ENCODE measurements around the gene CCN2.

CCN2 gene

DNA sequence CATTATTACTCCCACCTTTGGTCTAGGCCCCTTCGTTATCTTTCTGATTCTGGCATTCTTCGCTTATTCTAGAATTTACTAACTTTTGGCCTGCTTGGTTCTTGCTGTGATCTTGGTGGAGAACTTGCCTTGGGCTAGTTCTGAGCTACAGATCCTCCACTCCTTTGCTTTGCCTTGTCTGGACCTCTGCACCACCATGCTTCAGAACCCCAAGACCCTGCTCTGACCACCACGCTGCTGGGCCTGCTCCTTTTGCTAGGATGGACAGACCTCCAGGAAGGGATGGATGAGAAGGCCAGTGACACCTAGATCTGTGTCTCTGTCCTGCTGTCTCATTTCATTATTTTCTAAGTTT is 30.4 kb upstream of the CCN2 start:
- H3K4me1 ChIP-seq (ENCODE audit: insufficient read depth, poor library complexity, severe bottlenecking) = no peaks in the 10 kb centered on the region
- TF ChIP-seq, protein P1, sequence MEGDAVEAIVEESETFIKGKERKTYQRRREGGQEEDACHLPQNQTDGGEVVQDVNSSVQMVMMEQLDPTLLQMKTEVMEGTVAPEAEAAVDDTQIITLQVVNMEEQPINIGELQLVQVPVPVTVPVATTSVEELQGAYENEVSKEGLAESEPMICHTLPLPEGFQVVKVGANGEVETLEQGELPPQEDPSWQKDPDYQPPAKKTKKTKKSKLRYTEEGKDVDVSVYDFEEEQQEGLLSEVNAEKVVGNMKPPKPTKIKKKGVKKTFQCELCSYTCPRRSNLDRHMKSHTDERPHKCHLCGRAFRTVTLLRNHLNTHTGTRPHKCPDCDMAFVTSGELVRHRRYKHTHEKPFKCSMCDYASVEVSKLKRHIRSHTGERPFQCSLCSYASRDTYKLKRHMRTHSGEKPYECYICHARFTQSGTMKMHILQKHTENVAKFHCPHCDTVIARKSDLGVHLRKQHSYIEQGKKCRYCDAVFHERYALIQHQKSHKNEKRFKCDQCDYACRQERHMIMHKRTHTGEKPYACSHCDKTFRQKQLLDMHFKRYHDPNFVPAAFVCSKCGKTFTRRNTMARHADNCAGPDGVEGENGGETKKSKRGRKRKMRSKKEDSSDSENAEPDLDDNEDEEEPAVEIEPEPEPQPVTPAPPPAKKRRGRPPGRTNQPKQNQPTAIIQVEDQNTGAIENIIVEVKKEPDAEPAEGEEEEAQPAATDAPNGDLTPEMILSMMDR (IDR thresholded peaks at IDR 0.05; ENCODE audit: poor library complexity, severe bottlenecking) = no peak

DNA sequence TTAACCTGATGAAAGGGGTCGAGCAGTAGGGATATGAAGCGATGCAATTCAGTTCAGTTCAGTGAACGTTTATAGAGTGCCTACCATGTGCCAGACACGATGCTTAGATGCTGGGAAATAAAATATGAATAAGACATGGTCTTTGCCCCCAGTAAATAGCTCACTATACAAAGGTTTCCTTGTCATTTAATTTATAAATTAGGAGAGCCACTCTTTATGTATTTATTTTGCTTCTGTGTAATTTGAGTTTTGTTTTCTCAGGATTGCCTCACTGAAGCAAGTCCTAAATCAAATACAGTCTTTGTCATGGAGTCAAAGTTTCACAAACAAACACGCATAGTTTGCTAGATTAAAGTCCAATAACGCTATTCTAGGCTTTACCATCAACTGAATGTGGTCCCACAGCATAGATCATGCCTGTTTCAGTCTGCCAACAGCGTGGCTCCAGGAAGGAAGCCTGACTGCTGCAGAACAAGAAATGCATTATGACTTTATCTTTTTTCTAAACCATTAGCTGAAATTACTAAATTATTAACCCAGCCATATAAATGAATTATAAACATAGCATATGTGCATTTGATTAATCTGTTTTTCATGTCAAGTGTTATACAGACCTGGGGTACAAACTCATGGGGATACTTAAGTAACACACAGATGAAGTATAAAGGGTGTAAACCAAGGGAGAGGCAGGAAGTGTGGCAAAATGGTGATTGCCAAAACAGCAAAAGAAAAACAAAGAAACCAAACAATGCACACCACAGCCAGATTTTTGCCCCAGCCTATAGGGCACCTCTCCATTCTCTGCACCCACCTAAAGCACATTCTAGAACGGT is 29.8 kb upstream of the CCN2 start:
- Histone ChIP-seq H3K4me3 (ENCODE audit: severe bottlenecking) (no peak overlapping the region), H3K36me3 (ENCODE audit: low read depth) (no peaks in the 10 kb centered on the region), H3K27ac (ENCODE audit: poor library complexity, severe bottlenecking) (no peak overlapping the region), H3K27me3 (ENCODE audit: insufficient read depth, poor library complexity, severe bottlenecking) (no peaks in the 10 kb centered on the region), H3K9me3 (ENCODE audit: severe bottlenecking) (no peaks in the 10 kb centered on the region), H3K4me1 (ENCODE audit: insufficient read depth, poor library complexity, severe bottlenecking) (no peaks in the 10 kb centered on the region)
- DNase-seq (ENCODE audit: low spot score) (no peak), ATAC-seq (ENCODE audit: low read depth) (no peak)
- TF ChIP-seq, protein P1 (IDR thresholded peaks at IDR 0.05; ENCODE audit: poor library complexity, severe bottlenecking) = no peak

More for the DNA sequence above, 30.4 kb upstream of the CCN2 start:
- Histone ChIP-seq H3K27me3 (ENCODE audit: insufficient read depth, poor library complexity, severe bottlenecking) (no peaks in the 10 kb centered on the region), H3K9me3 (ENCODE audit: severe bottlenecking) (no peaks in the 10 kb centered on the region), H3K4me3 (ENCODE audit: severe bottlenecking) (no peak overlapping the region), H3K27ac (ENCODE audit: poor library complexity, severe bottlenecking) (no peak overlapping the region), H3K36me3 (ENCODE audit: low read depth) (no peaks in the 10 kb centered on the region)
- no peak for ATAC-seq (ENCODE audit: low read depth)
- DNase-seq (ENCODE audit: low spot score) = no peak

DNA sequence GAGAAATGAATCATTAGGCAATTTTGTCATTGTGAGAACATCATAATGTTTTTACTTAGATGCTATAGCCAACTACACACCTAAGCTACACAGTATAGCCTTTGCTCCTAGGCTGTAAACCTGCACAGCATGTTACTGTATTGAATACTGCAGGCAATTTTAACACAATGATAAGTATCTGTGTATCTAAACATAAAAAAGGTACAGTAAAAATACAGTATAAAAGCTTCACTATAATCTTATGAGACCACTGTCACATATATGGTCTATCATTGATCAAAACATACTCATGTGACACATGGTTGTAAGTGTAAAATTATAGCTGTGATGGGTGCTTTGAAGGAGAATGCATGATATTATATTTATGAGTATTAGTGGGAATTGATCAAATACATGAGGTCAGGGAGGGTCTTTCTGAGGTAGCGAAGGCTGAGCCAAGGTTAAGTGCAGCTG is 29.2 kb upstream of the CCN2 start:
- ATAC-seq (ENCODE audit: low read depth) (no peak; the same call in 2 of the 3 replicates), DNase-seq (ENCODE audit: low spot score) (no peak)
- Histone ChIP-seq H3K9me3 (ENCODE audit: severe bottlenecking) (no peaks in the 10 kb centered on the region), H3K4me1 (ENCODE audit: insufficient read depth, poor library complexity, severe bottlenecking) (no peaks in the 10 kb centered on the region), H3K36me3 (ENCODE audit: low read depth) (no peaks in the 10 kb centered on the region), H3K27me3 (ENCODE audit: insufficient read depth, poor library complexity, severe bottlenecking) (no peaks in the 10 kb centered on the region), H3K27ac (ENCODE audit: poor library complexity, severe bottlenecking) (no peak overlapping the region), H3K4me3 (ENCODE audit: severe bottlenecking) (no peak overlapping the region)
- TF ChIP-seq, protein P1 (IDR thresholded peaks at IDR 0.05; ENCODE audit: poor library complexity, severe bottlenecking) = no peak

DNA sequence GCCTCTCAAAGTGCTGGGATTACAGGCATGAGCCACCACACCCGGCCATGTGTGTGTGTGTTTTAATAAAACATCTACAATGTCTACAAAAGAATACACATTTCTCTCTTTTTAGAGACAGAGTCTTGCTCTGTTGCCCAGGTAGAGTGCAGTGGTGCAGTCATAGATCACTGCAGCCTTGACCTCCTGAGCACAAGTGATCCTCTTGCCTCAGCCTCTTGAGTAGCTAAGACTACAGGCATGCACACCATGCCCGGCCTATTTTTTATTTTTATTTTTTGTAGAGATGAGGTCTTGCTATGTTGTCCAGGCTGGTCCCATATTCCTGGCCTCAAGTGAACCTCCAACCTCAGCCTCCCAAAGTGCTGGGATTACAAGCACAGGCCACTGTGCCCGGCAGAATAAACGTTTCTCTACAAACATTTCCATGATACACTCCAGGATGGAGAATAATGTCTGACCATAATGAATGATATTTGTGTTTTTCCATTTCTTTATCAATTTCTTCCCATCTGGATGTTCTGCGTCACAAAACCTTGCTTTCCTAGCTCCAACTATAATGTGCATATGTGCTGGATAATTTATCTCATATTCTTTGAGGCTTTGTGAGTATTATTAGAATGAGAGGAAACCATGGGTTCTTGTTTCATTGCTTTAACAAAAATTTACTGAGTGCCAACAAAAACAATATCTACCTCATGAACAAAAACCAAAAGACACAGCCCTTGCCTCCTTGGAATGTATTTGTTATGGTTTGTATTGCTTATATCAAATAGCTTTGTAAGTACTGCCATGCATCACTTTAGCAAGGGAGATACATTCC is 28.6 kb upstream of the CCN2 start:
- H3K9me3 ChIP-seq (ENCODE audit: severe bottlenecking) = no peaks in the 10 kb centered on the region
- no peaks in the 10 kb centered on the region for H3K4me1 ChIP-seq (ENCODE audit: insufficient read depth, poor library complexity, severe bottlenecking)
- no peak overlapping the region for H3K4me3 ChIP-seq (ENCODE audit: severe bottlenecking)
- H3K27ac ChIP-seq (ENCODE audit: poor library complexity, severe bottlenecking) = no peak overlapping the region
- ATAC-seq (ENCODE audit: low read depth) (peak; percentile 61), DNase-seq (ENCODE audit: low spot score) (no peak)
- no peaks in the 10 kb centered on the region for H3K27me3 ChIP-seq (ENCODE audit: insufficient read depth, poor library complexity, severe bottlenecking)
- TF ChIP-seq, protein P1 (IDR thresholded peaks at IDR 0.05; ENCODE audit: poor library complexity, severe bottlenecking) = no peak
- no peaks in the 10 kb centered on the region for H3K36me3 ChIP-seq (ENCODE audit: low read depth)
